ENCODE results near the gene MTF2.

GRCh38 chr1:93136445-93136844, 57.4 kb downstream of the MTF2 start:
- TF ChIP-seq YY1 (IDR thresholded peaks at IDR 0.05; ENCODE audit: insufficient read depth, insufficient read length): no peak
- no peak for TF ChIP-seq SUZ12 (IDR thresholded peaks at IDR 0.05; ENCODE audit: extremely low read depth, insufficient read depth, insufficient read length)

Measured in NT2/D1 (cell line).